OCI-M2 (cell line): ENCODE results near the gene PARD3.
"Not testable (repeated sequence)": the region's sequence is repeated elsewhere in the genome, so short reads cannot be mapped to it uniquely, and the experiment has no call there.

ENCODE experiments used
- DNase-seq: peaks from one replicate; lab custom pipeline; 2025; ENCODE audit not compliant: unreplicated experiment; lab: John Stamatoyannopoulos, UW

The PARD3 gene

GRCh38 chr10:34474555-34475273 lies 340.4 kb downstream of the PARD3 start:
- no peak for DNase-seq

GRCh38 chr10:34474009-34474376 lies 341.1 kb downstream of the PARD3 start:
- DNase-seq, result no peak

- DNase-seq, result no peak
These were observed 341.7 kb downstream of the PARD3 start for GRCh38 chr10:34473174-34474008.

GRCh38 chr10:34470307-34470706 lies 344.8 kb downstream of the PARD3 start:
- no peak for DNase-seq

GRCh38 chr10:34469446-34469845 lies 345.6 kb downstream of the PARD3 start:
- DNase-seq, result no peak

- DNase-seq, result no peak
These were observed 347.2 kb downstream of the PARD3 start for GRCh38 chr10:34467902-34468301.

GRCh38 chr10:34467364-34467763 lies 347.7 kb downstream of the PARD3 start:
- no peak for DNase-seq

- DNase-seq, result no peak
These were observed 349.4 kb downstream of the PARD3 start for GRCh38 chr10:34465678-34466077.

GRCh38 chr10:34464591-34464990 lies 350.5 kb downstream of the PARD3 start:
- no peak for DNase-seq

- DNase-seq, result no peak
These were observed 351.1 kb downstream of the PARD3 start for GRCh38 chr10:34464000-34464399.

GRCh38 chr10:34462993-34463392 lies 352.1 kb downstream of the PARD3 start:
- no peak for DNase-seq

GRCh38 chr10:34462056-34462455 lies 353.0 kb downstream of the PARD3 start:
- DNase-seq, result no peak

- no peak for DNase-seq
These were observed 360.4 kb downstream of the PARD3 start for GRCh38 chr10:34454590-34455261.

GRCh38 chr10:34449836-34450235 lies 365.3 kb downstream of the PARD3 start:
- no peak for DNase-seq

- DNase-seq, result no peak
These were observed 369.0 kb downstream of the PARD3 start for GRCh38 chr10:34446049-34446448.

GRCh38 chr10:34444223-34445183 lies 370.6 kb downstream of the PARD3 start:
- no peak for DNase-seq

- DNase-seq, result not testable (repeated sequence)
These were observed 375.7 kb downstream of the PARD3 start for GRCh38 chr10:34439386-34439785.

GRCh38 chr10:34438741-34439140 lies 376.4 kb downstream of the PARD3 start:
- no peak for DNase-seq

GRCh38 chr10:34437906-34438305 lies 377.2 kb downstream of the PARD3 start:
- DNase-seq, result no peak

- no peak for DNase-seq
These were observed 380.9 kb downstream of the PARD3 start for GRCh38 chr10:34434119-34434594.
